ENCODE data around the gene MEF2D. TPM values are rescaled to one million over a fixed set of nuclear protein-coding genes. Genes with fewer than 3 reads are reported as not detected.

Gene MEF2D
- total and polyA plus RNA-seq, 12 donors, result 7.8 to 89.9 (median 50.0) TPM

DNA sequence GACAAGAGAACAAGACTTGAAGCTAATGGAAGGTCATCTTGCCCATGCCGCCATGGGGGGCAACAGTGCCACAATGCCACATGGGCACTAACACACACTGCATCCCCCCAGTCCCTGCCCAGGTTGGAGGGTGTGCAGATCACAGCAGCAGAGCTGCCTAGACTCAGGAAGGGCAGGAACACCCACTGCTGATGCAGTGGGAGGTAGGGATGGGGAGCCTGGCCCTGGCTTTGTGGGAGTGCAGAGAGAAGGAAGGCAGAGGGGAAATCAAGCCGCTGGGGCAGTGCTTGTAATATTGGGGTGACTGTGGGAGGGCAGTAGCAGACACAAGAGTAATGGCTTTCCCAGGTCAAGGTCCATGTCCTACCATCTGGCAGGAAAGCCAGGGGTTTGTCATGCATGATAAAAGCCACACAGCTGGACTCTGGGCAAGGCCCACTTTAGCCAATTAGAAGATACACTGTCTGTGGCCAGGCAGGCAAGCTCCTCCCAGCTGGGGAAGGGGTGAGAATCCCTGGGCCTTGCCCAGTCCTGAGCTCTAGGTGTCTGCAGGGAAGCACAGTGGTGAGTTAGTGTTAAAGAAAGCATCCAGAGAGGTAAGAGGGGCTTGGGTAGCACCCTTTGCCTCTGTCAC lies 25.4 kb upstream of the MEF2D start:
- Histone ChIP-seq H3K4me3 (no peak overlapping the region), H3K9me3 (replicated peaks in 1 of 3) (no peaks in the 10 kb centered on the region), H3K4me1 (replicated peaks in 1 of 2) (no peaks in the 10 kb centered on the region), H3K27me3 (no peaks in the 10 kb centered on the region), H3K27ac (no peak overlapping the region), H3K36me3 (replicated peaks in 1 of 2) (no peaks in the 10 kb centered on the region)
- no peak for DNase-seq
- intact Hi-C loops (cut with DNase I), result loop anchor here in 1 of 2 donors (10.0 kb wide), 1 partner anchor 141 kb away; no protein-coding TSS in a partner anchor
- WGBS, 4 donors, result 75 to 85% (median 82%) methylated on average over 2 of the region's 2 CpGs
- no peak for TF ChIP-seq POLR2A (IDR thresholded peaks at IDR 0.05)
- TF ChIP-seq, protein P1, sequence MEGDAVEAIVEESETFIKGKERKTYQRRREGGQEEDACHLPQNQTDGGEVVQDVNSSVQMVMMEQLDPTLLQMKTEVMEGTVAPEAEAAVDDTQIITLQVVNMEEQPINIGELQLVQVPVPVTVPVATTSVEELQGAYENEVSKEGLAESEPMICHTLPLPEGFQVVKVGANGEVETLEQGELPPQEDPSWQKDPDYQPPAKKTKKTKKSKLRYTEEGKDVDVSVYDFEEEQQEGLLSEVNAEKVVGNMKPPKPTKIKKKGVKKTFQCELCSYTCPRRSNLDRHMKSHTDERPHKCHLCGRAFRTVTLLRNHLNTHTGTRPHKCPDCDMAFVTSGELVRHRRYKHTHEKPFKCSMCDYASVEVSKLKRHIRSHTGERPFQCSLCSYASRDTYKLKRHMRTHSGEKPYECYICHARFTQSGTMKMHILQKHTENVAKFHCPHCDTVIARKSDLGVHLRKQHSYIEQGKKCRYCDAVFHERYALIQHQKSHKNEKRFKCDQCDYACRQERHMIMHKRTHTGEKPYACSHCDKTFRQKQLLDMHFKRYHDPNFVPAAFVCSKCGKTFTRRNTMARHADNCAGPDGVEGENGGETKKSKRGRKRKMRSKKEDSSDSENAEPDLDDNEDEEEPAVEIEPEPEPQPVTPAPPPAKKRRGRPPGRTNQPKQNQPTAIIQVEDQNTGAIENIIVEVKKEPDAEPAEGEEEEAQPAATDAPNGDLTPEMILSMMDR (IDR thresholded peaks at IDR 0.05), result no peak

DNA sequence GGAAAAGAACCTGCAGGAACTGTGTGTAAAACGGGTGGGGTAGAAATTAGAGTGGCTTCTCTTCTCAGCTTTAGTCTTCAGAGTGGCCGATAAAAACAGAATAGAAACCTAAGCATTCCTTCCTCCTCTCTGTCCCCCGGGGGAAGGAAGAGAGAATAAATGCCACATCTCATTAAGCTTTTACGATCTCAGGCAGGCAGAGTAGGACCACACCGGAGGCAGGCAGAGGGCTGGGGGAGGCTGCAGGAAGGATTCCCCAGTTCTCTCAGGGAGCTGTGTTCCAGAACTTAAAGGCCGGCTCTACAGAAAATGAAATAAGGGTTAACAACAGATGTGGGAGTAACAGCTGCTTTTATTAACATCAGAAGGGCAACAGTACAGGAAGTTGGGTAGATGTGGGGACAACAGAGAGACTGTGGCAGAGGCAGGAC lies 24.5 kb upstream of the MEF2D start:
- no peaks in the 10 kb centered on the region for H3K9me3 ChIP-seq (replicated peaks in 1 of 3)
- H3K4me3 ChIP-seq, result no peak overlapping the region
- no peak overlapping the region for H3K27ac ChIP-seq
- no peak for TF ChIP-seq POLR2A (IDR thresholded peaks at IDR 0.05)
- TF ChIP-seq, protein P1 (IDR thresholded peaks at IDR 0.05), result no peak
- no peak for DNase-seq
- intact Hi-C loops (cut with DNase I), result loop anchor here in 1 of 2 donors (10.0 kb wide), 1 partner anchor 140 kb away; no protein-coding TSS in a partner anchor
- 49 to 70% (median 60%) methylated on average over 6 of the region's 6 CpGs for WGBS, 4 donors
- H3K27me3 ChIP-seq, result no peaks in the 10 kb centered on the region
- no peaks in the 10 kb centered on the region for H3K4me1 ChIP-seq (replicated peaks in 1 of 2)
- no peaks in the 10 kb centered on the region for H3K36me3 ChIP-seq (replicated peaks in 1 of 2)

DNA sequence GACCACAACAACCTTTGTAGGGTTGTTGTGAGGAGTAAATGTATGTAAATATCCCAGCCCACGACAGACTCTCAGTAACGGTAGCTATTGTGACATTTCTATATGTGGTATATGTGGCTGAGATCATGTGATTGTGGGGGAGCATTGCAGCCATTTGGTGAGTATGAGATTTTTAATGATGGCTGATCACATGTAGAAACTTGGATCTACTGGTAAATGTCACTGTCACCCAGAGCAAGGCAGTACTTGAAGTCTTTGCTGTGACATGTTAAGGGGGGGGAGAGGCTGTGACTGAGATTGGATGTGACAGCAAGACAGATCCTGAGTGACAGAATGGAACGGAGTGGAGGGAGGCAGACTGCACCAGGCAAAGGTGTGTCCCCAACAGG lies 23.9 kb upstream of the MEF2D start:
- TF ChIP-seq, protein P1 (IDR thresholded peaks at IDR 0.05), result no peak
- TF ChIP-seq POLR2A (IDR thresholded peaks at IDR 0.05), result no peak
- Histone ChIP-seq H3K36me3 (replicated peaks in 1 of 2) (no peaks in the 10 kb centered on the region), H3K27me3 (no peaks in the 10 kb centered on the region), H3K9me3 (replicated peaks in 1 of 3) (no peaks in the 10 kb centered on the region), H3K27ac (no peak overlapping the region), H3K4me3 (no peak overlapping the region), H3K4me1 (replicated peaks in 1 of 2) (no peaks in the 10 kb centered on the region)
- DNase-seq, result no peak
- WGBS, 4 donors, result 70 to 87% (median 81%) methylated on average over 3 of the region's 3 CpGs
- intact Hi-C loops (cut with DNase I), result loop anchor here in 1 of 2 donors (10.0 kb wide), 1 partner anchor 140 kb away; no protein-coding TSS in a partner anchor

DNA sequence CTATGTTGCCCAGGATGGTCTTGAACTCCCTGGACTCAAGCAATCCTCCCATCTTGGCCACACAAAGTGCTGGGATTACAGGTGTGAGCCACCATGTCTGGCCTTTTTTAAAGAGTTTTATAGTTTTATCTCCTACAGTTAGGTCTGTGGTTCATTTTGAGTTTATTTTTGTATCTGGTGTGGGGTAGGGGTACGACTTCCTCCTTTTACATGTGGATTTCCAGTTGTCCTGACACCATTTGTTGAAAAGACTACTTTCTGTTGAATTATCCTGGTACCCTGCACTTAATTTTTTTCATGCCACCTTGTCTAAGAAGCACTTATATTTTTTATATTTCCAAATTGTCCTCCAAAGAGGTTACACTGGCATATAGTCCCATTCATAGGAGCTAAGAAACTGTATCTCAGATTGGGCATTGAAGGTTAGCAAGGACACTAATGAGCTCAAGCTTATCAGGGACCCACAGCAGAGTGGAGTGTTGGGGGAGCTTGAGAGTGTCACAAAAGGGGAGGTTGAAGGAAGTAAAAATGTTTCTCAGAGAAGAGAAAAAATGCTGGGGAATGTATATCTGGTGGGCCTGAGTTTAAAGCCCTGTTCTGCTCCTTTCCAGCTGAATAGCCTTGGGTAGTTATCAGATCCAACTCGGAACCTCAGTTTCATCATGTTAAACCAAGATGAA lies 23.4 kb upstream of the MEF2D start:
- no peaks in the 10 kb centered on the region for H3K27me3 ChIP-seq
- H3K4me3 ChIP-seq, result no peak overlapping the region
- WGBS, 4 donors, result 76 to 86% (median 81%) methylated on average over 2 of the region's 2 CpGs
- H3K4me1 ChIP-seq (replicated peaks in 1 of 2), result no peaks in the 10 kb centered on the region
- DNase-seq, result no peak
- TF ChIP-seq, protein P1 (IDR thresholded peaks at IDR 0.05), result no peak
- no peak for TF ChIP-seq POLR2A (IDR thresholded peaks at IDR 0.05)
- H3K36me3 ChIP-seq (replicated peaks in 1 of 2), result no peaks in the 10 kb centered on the region
- intact Hi-C loops (cut with DNase I), result loop anchor here in 1 of 2 donors (10.0 kb wide), 1 partner anchor 139 kb away; no protein-coding TSS in a partner anchor
- no peak overlapping the region for H3K27ac ChIP-seq
- no peaks in the 10 kb centered on the region for H3K9me3 ChIP-seq (replicated peaks in 1 of 3)

Measured in adrenal gland (tissue), 12 donors.